ENCODE data around the gene LURAP1L.

The LURAP1L gene, protein sequence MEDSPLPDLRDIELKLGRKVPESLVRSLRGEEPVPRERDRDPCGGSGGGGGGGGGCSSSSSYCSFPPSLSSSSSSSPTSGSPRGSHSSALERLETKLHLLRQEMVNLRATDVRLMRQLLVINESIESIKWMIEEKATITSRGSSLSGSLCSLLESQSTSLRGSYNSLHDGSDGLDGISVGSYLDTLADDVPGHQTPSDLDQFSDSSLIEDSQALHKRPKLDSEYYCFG

DNA sequence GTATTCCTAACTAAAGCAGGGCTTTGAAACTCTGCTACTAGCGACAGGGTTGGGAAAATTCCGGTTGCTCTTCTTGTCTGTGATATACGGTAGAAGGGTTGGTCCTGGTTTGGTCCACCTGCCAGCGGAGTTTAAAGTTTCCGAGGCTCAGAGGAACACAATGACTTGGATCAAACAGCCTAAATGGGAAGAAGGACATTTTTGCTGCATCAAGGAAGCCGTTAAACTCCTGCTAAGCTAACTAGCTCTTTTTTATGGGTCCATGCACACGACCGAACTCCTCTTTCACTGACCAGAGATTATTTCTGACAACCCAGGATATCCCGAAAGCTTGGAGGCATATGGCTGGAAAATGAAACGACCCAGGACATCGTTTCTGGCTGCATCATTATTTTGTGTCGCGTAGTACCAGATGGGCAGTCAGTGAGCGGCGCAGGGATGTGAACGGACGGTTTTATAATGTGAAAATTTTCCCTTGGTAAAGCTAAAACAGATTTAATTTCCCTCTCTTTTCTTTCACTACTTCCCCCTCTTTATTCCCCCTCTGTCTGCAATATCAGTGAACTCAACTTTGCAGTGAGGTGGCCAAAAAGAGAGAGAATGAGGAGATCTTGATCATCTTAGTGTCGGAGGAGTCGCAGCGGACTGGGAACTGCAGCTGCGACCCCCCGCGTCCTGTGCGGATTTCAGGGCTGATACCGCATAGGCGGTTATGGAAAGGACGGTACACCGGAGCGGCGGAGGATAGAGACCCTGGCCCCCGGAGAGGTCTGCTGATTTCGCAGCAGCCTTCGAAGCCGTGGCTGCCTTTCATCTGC is at the start of gene LURAP1L:
Gene LURAP1L, plus strand, starts transcription at position 160 of the 818 bp plus-strand sequence. CDS start 696 bp downstream, outside the sequence.
- DNase-seq (ENCODE audit: low spot score): peak; percentile 60

DNA sequence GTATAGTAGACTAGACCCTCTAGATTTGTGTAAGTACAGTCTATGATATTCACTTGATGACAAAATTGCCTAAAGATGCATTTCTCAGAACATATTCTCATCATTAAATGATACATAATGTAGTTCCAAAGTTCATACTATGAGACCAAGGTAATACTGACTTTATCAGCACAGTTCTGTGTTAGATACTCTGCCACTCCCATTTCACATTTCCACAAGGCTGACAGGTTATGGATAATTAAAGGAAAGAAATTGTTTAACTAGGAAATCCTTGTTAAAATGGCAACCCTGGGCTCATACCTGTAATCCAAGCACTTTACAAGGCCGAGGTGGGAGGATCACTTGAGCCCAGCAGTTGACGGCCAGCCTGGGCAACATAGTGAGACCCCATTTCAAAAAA is 48.0 kb upstream of the LURAP1L start:
- DNase-seq (ENCODE audit: low spot score): no peak

DNA sequence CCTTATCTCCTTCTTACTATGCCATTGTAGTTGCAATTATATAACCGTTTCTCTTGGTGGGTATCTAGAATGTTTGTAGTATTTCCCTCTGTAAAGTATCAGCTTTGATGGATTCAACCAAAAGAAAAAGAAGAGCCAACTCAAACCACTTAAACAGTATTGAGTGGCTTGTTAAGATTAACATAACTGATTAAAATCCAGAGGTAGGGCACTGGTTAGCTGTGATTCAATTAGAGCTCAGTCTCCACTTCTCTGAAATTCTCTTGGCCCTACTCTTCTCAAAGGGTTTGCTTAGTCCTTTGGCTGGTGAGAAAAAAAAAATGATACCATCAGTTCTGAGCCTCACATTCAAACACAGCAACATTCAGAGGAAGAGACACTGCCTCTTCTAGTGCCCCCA is 44.6 kb upstream of the LURAP1L start:
- no peak for DNase-seq (ENCODE audit: low spot score)

DNA sequence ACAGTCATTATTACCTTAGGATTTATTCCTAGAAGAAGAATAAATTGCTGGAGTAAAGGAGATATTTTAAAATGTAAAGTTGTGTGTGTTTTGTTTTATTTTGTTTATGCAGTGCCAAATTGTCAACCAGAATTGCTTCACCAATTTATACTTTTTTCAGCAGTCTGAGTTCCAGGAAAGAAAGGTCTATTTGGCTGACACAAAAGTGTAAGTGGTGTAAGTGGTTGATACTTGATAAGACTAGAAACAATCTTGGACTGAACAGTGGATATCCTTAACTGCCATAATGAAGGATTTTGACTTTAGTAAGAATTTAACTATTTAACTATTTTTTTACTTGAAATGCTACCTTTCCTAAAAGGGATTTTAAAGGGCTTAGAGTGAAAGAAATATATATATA is 43.9 kb upstream of the LURAP1L start:
- DNase-seq (ENCODE audit: low spot score): no peak

DNA sequence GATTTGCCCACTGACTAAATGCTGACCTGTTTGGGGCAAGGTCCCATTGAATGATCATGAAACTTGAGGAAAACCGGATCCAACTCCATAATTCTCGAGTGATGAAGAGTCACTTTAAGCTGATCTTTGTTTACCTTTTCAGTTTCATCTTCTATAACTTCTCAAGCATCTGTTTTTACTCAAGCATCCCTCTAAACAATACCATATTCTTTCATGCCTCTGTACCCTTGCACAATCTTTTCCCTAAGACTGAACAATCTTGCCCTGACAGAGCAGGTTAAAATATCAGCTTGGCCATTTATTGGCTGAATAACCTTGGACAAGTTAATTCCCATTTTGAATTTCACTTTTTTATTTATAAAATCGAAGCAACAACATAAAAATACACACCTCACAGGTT is 41.8 kb upstream of the LURAP1L start:
- no peak for DNase-seq (ENCODE audit: low spot score)

DNA sequence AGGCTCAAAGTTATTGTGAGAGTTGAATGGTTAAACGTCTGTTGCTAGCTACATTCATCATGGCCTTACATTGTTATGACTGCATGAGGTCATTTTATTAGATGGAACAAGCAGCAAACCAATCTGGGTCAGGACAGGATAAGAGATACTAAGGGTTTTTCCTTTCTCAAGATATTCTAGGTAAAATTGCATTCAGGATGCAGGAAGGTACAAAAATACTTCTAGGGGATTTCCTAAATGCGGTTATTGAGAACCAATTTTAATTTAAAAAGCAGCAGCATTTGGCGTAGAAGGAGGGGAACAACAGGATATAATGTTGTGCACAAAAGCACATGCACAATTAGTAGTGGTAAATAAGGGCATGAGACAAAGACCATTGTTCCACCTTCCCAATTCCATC is 39.2 kb upstream of the LURAP1L start:
- no peak for DNase-seq (ENCODE audit: low spot score)

DNA sequence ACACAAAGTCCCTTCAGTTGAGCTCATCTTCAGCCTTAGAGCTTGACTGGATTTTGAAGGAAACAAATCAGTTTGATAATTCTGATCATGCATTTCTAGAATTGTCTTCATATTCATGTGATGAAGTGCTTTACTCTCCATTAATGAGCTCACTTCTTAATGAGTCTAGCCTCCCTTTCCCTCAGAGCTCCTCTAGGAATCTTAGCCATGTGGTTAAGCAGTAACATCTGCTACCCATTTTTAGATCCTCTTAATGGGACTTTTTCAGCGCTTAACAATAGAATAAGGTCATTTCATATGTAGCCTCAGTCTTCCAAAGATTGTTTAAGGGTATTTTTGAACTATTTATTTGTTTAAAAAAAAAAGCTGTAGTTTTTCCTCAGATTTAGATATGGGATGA is 36.9 kb upstream of the LURAP1L start:
- DNase-seq (ENCODE audit: low spot score): no peak

DNA sequence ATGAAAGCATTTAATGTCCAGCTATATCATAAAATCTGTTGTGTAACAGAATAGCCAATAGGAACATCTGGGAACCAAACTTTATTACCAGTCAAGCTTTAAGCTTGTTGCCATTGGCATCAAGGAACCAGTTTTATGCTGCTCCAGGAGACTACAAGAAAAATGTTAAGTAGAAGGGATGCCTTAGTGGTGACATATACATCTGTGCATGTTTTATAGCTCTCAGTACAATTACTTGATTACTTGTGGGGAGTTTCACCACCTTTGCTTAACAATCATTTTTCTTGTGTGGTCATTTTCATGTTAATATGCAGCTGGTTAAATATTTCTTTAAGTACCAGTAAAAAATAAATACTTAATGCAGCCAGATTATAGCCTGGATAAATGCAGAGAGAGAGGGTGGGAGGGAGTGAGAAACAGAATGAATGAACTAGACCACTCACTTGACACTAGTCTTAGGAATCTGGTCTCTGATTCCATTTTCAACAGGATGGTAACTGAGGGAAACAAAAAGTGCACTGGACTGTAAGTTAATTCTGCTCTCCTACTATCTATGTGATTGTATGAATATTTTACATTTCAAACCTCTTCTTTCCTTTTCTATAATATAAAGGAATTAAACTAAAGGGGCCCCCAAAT is 35.7 kb upstream of the LURAP1L start:
- DNase-seq (ENCODE audit: low spot score): no peak

DNA sequence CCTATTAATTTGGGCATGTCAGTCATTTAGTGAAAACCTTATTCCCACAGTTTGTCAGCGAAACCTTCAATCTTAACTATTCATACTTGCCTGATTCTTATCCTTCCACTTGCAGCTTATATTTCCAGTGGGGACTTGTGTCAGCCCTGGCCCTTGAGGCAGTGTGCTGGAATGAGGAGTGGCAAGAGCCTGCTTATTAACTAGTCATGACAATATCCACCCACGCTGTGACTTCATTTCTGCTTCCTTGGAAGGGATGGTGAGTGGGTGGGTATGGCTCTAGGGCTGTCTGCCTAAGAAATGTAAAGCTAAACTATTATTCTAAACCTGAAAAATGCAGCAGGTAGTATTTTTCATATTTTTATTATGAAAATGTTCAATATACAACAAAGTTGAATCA is 34.0 kb upstream of the LURAP1L start:
- no peak for DNase-seq (ENCODE audit: low spot score)

DNA sequence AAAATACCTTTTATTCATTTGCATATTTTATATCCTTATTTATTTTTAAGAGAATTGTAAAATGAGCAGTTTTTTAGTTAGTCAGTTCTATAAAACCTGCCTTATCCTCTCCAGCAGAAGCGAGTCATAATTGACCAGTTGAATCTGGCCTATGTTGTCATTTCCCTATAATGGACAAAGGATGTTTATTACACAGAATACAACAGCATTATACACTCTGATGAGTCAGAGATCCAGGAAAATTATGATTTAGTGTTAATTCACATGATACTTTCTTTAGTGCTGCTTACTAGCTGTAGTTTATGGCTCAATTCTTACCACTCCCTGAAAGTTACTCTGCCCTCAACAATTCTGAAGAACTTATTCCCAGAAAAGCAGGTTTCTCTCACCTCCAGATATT is 26.8 kb upstream of the LURAP1L start:
- no peak for DNase-seq (ENCODE audit: low spot score)

DNA sequence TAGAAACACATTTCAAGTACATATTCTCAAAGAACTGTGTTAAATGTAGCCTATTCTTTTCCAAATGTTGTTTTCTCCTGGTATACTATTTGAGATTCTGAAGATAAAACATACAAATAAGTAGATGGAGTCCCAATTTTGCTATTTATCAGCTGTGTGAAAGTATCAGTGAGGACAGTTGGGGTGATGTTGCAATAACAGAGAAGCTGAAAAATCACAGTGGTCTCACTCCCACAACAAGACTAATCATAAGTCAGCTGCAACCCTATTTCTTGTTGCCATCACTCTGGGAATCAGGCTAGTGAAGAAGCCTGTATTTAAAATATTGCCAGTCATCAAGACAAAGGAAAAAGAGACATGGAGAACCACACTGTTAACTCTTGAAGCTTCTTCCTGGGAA is 25.9 kb upstream of the LURAP1L start:
- DNase-seq (ENCODE audit: low spot score): no peak

DNA sequence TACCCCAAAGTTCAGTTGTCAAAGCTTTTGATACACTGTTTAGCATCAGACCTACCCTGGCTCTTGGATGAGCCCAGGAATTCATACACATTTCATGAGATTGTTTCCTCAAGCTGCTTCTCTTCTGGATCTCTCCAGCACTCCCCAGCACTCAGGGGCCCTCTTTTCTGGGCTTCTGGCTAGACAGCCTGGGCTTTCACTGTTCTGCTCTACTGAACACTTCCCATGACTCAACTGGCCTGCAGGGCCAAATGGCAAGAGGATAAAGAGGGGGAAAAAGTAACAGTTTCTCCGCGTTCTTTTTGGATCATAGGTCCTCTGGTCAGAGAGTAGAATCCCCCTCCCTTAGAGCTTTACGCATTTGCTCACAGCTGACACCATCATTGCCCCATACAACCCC is 20.9 kb upstream of the LURAP1L start:
- DNase-seq (ENCODE audit: low spot score): no peak

DNA sequence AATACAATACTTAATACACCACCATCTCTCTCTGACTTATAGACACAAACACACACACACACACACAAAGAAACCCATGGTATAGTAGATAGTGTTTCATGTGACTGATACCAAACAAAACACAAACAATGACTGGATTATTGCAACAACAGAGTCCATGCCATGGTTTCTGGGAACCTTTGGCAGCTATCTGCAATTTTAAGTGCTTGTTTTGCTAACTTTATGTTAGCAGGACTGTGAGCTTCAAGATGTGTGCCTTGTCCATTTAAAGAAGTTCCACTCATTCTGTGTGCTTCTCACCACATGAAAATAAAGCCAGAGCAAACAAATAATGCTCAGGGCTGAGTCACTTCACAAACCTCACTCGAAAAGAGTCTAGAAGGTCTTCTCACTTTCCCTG is 15.1 kb upstream of the LURAP1L start:
- no peak for DNase-seq (ENCODE audit: low spot score)

DNA sequence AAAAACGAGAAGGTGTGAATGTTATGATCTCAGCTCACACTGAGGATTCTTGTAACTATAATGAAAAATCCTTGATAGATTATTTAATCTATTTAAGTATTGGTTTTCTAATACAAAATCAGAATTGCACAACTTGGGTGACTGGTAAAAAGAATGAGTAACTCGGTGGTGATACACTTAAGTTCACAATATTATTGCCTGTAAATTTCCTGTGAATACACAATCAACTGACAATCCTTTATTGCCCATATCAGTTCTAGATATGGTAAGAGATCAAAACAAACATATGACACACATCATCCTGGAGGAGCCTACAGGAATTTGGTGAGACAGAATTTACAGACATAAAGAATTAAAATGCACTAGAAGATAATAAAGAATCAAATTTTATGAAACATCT is 14.1 kb upstream of the LURAP1L start:
- no peak for DNase-seq (ENCODE audit: low spot score)

DNA sequence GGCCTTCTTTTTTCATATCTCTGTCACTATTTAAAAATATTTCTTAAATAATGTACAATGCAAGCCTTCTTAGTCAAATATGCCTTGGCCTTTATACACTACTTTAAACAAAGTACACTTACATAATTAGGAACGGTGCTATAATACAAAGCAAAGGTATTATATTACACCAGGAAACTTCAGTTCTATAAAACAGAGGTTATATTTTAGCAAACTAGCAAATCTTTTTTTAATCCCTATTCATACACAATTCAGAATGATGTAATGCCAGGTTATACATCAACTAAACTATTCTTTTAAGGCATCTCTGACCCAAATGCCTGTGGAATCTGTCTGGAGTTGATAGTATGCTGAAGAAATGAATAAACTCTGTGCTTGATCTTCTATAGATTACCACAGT is 10.7 kb upstream of the LURAP1L start:
- DNase-seq (ENCODE audit: low spot score): no peak

DNA sequence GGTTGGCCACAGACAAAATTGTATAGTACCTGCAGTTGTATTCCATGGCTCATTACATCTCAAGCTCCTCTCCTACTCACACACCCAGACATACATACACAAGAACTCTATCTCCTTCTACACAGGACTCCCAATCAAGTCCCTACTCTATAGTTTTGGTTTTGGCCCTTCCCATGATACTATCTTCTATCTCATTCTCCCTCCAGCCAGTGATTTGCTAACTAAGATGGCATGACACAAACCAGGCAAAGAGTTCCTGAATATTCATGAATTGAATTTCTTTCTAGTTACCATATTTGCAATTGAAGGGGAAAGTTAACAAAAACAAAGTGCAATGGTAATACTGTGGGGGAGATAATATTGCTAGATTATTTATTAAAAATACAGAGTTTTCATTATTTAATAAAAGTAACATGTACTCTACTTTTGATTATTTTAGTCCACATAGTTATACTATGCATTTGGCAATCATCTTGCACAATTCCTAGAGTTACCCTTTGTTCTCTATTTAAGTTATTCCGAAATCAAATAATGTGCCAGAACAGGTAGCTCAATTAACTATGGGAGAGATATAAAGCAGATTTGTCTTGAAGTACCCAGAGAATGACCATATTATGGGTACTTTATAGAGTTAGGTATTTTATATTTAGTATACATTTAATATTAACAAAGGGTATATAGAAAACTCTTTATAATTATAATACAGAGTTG is 9.6 kb upstream of the LURAP1L start:
- no peak for DNase-seq (ENCODE audit: low spot score)

DNA sequence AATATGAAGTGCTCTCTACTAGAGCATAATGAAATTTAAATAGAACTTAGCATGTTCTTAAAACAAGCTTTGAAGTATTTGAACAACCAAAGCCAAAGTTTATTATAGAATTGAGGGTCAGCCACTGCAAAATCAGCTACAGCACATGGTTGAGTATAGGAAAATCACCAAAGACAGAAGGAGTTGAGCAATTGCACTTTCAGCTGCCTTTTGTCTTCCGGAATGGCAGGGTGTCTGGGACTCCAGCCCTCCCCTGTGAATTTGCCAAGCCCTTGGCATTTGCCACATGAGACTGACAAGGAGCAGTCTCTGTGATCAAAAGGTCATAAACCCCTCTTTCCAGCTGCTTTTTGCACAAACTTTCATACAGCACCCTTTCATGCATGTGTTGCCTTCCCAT is 8.5 kb upstream of the LURAP1L start:
- no peak for DNase-seq (ENCODE audit: low spot score)

DNA sequence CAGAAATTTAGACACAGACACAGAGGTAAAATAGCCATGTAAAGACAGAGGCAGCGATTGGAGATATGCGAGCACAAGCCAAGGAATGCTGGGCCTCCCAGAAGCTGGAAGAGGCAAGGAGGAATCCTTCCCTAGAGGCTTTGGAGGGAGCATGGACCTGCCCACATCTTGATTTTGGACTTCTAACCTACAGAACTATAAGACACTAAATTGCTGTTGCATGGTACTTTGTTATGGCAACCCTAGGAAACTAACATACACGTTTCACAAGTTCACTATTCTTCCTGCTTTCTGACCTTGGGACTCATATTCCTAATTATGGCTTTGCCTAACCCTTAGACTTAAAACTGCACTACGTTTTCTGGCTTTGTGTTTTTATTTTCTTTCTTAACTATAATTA is 4.6 kb upstream of the LURAP1L start:
- DNase-seq (ENCODE audit: low spot score): no peak

DNA sequence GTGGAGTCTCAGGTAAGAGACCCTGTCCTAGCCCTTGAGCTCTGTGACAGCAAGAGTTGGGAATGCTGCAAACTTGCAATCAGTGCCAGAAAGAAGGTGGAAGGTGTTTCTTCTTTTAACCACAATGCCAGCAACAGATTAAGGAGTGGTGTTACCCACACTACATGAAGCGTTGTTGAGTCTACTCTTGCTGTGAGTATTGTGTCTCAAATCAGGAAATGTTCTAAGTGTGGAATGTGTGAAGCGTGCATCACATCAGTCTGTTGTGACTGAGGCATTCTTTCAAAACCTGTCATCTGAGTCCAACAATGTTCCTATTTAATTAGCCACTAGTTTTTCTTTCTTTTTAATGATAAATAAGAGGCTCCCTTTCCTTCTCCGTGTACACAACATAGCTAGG is 2.9 kb upstream of the LURAP1L start:
- no peak for DNase-seq (ENCODE audit: low spot score)

DNA sequence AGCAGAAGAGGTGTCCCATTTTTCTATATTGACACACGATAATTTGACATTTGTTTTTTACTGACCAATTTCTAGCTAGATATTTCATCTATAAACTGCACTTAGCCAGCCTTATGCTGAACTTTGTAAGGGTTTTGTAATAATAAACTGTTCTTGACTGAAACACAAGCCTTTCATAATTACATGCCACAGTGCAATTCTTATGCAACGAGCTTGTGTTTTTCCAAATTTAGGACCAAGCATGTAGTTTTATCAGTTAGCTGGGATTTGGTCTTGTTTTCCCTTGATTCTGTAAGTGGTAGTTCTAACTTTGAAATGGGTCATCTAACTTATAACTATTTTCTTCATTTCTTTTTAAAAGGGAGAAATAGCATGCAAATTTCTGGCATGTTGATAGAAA is 1.3 kb upstream of the LURAP1L start:
- no peak for DNase-seq (ENCODE audit: low spot score)

DNA sequence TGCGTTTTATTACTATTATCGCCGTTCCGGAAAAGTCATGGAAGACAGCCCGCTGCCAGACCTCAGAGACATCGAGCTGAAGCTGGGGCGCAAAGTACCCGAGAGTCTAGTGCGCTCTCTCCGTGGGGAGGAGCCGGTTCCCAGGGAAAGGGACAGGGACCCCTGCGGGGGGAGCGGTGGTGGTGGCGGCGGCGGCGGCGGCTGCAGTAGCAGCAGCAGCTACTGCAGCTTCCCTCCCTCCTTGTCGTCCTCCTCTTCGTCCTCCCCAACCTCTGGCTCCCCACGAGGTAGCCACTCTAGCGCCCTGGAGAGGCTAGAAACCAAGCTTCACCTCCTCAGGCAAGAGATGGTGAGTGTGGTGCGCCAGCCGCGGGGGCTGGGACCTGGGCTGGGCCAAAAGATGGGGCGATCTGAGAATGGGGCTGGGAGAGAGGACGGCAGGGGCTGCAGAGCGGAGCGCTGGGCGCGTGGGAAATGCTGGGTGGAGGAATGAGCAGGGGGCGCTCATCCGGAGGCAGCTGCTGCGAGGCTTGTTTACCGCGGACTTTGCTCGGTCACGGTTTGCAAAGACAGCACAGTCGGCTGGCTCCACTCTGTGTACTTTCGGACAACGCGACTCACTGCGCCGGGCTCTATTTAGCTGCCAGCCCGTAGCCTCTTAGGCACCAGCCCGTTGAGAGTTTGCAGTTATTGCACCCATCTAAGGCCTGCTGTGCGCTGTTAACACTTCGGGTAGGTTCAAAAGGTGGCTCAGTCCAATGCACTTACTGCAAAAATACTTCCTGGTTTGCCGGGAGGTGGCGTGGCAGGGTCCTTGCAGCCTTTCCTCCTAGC is 1.1 kb downstream of the LURAP1L start:
- peak; percentile 83 for DNase-seq (ENCODE audit: low spot score)

DNA sequence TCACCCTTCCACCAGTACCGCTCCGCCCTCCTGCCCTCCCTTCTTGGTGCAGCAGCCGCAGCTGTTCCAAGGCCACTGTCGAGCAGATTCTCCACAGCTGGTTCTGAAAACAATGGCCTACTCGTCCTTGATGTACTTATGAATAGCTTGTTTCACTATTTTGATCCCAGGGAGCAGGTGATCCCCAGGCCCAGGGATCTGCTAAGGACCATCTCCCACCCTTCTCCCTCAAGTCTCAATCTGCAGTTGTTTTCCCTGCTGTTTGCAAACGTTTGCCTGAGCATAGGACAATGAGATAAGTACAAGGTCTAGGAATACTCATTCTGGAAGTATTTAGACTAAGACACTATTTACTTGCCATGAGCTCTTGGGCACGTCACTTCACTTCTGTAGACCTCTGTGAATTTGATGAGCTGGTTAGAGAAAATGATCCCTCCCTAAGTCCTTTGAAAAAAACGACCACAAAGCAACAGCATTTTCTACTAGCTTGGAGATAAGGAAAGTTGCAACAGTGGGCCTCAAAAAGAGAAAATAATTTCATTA is 1.8 kb downstream of the LURAP1L start:
- DNase-seq (ENCODE audit: low spot score): no peak
